Spleen (tissue), 11 donors: ENCODE measurements around the gene TMEM39A. TPM values are rescaled to one million over a fixed set of nuclear protein-coding genes. Genes with fewer than 3 reads are reported as not detected.

Experiments
- DNase-seq: peaks from one replicate; pipeline ENCODE4 v3.0.0-alpha.2; 2020
- H3K27ac ChIP-seq, 8 donors: fragments of 200-600 bp; sonication (generic) in 7 of 8; 1 replicate in 4 of 8; 2 replicates in 4 of 8; pipeline versions ENCODE4 v1.5.0 to v1.8.0; 2016 to 2021; ENCODE audit warnings: inconsistent platforms in 4 of 8, mild to moderate bottlenecking in 4 of 8, moderate library complexity in 1 of 8
- H3K27me3 ChIP-seq, 7 donors: fragments of 200-600 bp; sonication (generic) in 6 of 7; replicated peaks in 1 of 7; 1 replicate in 4 of 7; 2 replicates in 3 of 7; pipeline versions ENCODE4 v1.5.0 to v1.8.0; 2016 to 2021; ENCODE audit warnings: inconsistent platforms in 3 of 7, mild to moderate bottlenecking in 1 of 7
- H3K36me3 ChIP-seq, 6 donors: fragments of 200-600 bp; sonication (generic) in 5 of 6; 1 replicate in 4 of 6; 2 replicates in 2 of 6; pipeline versions ENCODE4 v1.5.0 to v1.8.0; 2016 to 2021; ENCODE audit warnings: inconsistent platforms in 2 of 6
- H3K4me1 ChIP-seq, 6 donors: fragments of 200-600 bp; sonication (generic) in 5 of 6; 1 replicate in 3 of 6; 2 replicates in 3 of 6; pipeline versions ENCODE4 v1.5.0 to v1.8.0; 2016 to 2021; ENCODE audit warnings: inconsistent platforms in 3 of 6
- H3K4me3 ChIP-seq, 8 donors: fragments of 200-600 bp; sonication (generic) in 7 of 8; 1 replicate in 4 of 8; 2 replicates in 4 of 8; pipeline versions ENCODE4 v1.5.0 to v1.8.0; 2016 to 2021; ENCODE audit warnings: inconsistent platforms in 4 of 8, mild to moderate bottlenecking in 4 of 8, moderate library complexity in 2 of 8
- H3K9me3 ChIP-seq, 8 donors: fragments of 200-600 bp; sonication (generic) in 7 of 8; 1 replicate in 4 of 8; 2 replicates in 4 of 8; pipeline versions ENCODE4 v1.5.0 to v1.8.0; 2016 to 2021; ENCODE audit warnings: inconsistent platforms in 4 of 8
- CTCF ChIP-seq, 11 experiments: fragments of 200-600 bp in 7 of 11; fragments of 450-650 bp in 4 of 11; sonication (generic) in 4 of 11; IDR thresholded peaks in 8 of 11; conservative IDR thresholded peaks in 3 of 11; 1 replicate in 7 of 11; 2 replicates in 4 of 11; pipeline versions ENCODE4 v1.4.0 to v1.8.0; 2016 to 2021; ENCODE audit warnings: antibody characterized with exemption in 11 of 11, inconsistent platforms in 4 of 11, mild to moderate bottlenecking in 1 of 11
- POLR2A ChIP-seq, 3 donors: fragments of 450-650 bp; IDR thresholded peaks; one replicate each; pipeline ENCODE4 v1.5.1; 2017; ENCODE audit warnings: antibody characterized with exemption in 3 of 3, mild to moderate bottlenecking in 1 of 3
- POLR2AphosphoS5 ChIP-seq, 3 donors: sonication (generic); formaldehyde crosslinking; IDR thresholded peaks; one replicate each; pipeline ENCODE4 v1.5.1; 2017; ENCODE audit warnings: antibody characterized with exemption in 3 of 3
- WGBS, 5 donors: extraction: QIAGEN DNeasy Blood & Tissue Kit in 3 of 5; methylation state at CpG; one replicate each; pipeline versions ENCODE4 v1.1.5 to v1.1.7; 2013 to 2018; 5-methylcytosine and 5-hydroxymethylcytosine counted together
- intact Hi-C: fragments of 100-400 bp; cut with DNase I; formaldehyde crosslinking; loops from one replicate; pipeline ENCODE4 v1.15.0; 2023; ENCODE audit warnings: low total_unique reads
- polyA plus RNA-seq, 3 donors: library from polyadenylated mRNA; stranded (reverse); fragments of 200-250 nt; gene quantifications; one replicate each; pipeline ENCODE4 v1.2.1, GENCODE V29; 2013
- total RNA-seq, 7 donors: library from RNA; depleted of rRNA in 3 of 7; stranded (reverse); fragments of >200 nt in 3 of 7; fragmentation: NEBNext Ultra II Directional in 4 of 7; extraction: Animal tissue kit (Norgen Biotek cat#: 25700) in 4 of 7; gene quantifications; one replicate each; pipeline versions ENCODE4 v1.1.0 to v1.2.1, GENCODE V29; 2016 to 2021
- donor health status: healthy with polysubstance abuse.
- donor health status: DM: no; HTN: no; CAD: no; lungs with moderate emphysema.
- donor health status: DM: no; HTN: no; CAD: no.
- donor health status: Bipolar disorder and iron deficiency.
- donor health status: healthy.
- donor health status: DM: no; HTN: no; CAD: no.
- donor health status: DM: yes; HTN: yes; CAD: no.

Gene TMEM39A
- total and polyA plus RNA-seq, 10 donors, result 4.9 to 80.5 (median 39.3) TPM

- WGBS, 5 donors, result 86 to 94% (median 91%) methylated on average over 5 of the region's 5 CpGs
- H3K4me3 ChIP-seq, result no peak overlapping the region
- no peaks in the 10 kb centered on the region for H3K4me1 ChIP-seq
- intact Hi-C loops, result no loop called here
- H3K9me3 ChIP-seq, result no peaks in the 10 kb centered on the region
- DNase-seq, result no peak
- TF ChIP-seq POLR2A (IDR thresholded peaks at IDR 0.05), result no peak
- no peak for TF ChIP-seq CTCF (IDR thresholded peaks at IDR 0.05 in 8 of 11, conservative IDR thresholded peaks at IDR 0.05 in 3 of 11)
- TF ChIP-seq POLR2AphosphoS5 (IDR thresholded peaks at IDR 0.05), result no peak
- H3K27ac ChIP-seq, result no peak overlapping the region
- peaks cover 0 to 88% (median 20%) of the 10 kb centered on the region in 6 donors for H3K36me3 ChIP-seq
- no peaks in the 10 kb centered on the region for H3K27me3 ChIP-seq
Observed at GRCh38 chr3:119400466-119400865, 62.9 kb downstream of the TMEM39A start.

DNA sequence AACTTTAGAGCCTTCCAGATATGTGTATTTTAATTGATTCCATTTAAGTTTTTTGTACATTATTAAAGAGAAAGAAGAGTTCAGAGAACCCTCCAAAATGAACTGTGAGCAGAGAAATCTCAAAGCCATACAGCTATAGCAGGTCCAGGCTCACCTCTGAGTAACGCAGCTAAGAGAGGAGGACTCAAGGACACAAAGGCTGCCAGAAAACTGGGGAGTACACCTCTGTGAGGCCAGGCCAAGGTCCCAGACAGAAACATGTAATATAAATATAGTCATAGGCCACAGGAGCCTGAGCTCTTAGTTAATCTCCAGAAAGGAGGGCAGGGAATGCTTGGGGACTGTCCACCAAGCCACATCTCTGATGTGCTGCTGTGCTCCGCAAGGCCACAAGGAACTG lies 66.5 kb downstream of the TMEM39A start:
- Histone ChIP-seq H3K4me3 (no peak overlapping the region), H3K27me3 (no peaks in the 10 kb centered on the region), H3K4me1 (no peaks in the 10 kb centered on the region), H3K9me3 (no peaks in the 10 kb centered on the region), H3K36me3 (peaks cover 0 to 87% (median 30%) of the 10 kb centered on the region in 6 donors), H3K27ac (no peak overlapping the region)
- DNase-seq, result no peak
- TF ChIP-seq POLR2AphosphoS5 (IDR thresholded peaks at IDR 0.05) (no peak), POLR2A (IDR thresholded peaks at IDR 0.05) (no peak), CTCF (IDR thresholded peaks at IDR 0.05 in 8 of 11, conservative IDR thresholded peaks at IDR 0.05 in 3 of 11) (no peak)
- 88 to 96% (median 92%) methylated on average over 2 of the region's 2 CpGs for WGBS, 5 donors
- intact Hi-C loops, result no loop called here

GRCh38 chr3:119395923-119396358 lies 67.5 kb downstream of the TMEM39A start:
- H3K27me3 ChIP-seq, result no peaks in the 10 kb centered on the region
- H3K27ac ChIP-seq, result peak overlapping the region in 2 of 8 donors; percentile 8 to 25
- TF ChIP-seq CTCF (IDR thresholded peaks at IDR 0.05 in 8 of 11, conservative IDR thresholded peaks at IDR 0.05 in 3 of 11), result no peak
- no peak for TF ChIP-seq POLR2AphosphoS5 (IDR thresholded peaks at IDR 0.05)
- TF ChIP-seq POLR2A (IDR thresholded peaks at IDR 0.05), result no peak
- DNase-seq, result no peak
- 75 to 85% (median 84%) methylated on average over 2 of the region's 2 CpGs for WGBS, 5 donors
- no peaks in the 10 kb centered on the region for H3K4me1 ChIP-seq
- no peak overlapping the region for H3K4me3 ChIP-seq
- H3K36me3 ChIP-seq, result peaks cover 0 to 89% (median 38%) of the 10 kb centered on the region in 6 donors
- intact Hi-C loops, result no loop called here
- H3K9me3 ChIP-seq, result no peaks in the 10 kb centered on the region

DNA sequence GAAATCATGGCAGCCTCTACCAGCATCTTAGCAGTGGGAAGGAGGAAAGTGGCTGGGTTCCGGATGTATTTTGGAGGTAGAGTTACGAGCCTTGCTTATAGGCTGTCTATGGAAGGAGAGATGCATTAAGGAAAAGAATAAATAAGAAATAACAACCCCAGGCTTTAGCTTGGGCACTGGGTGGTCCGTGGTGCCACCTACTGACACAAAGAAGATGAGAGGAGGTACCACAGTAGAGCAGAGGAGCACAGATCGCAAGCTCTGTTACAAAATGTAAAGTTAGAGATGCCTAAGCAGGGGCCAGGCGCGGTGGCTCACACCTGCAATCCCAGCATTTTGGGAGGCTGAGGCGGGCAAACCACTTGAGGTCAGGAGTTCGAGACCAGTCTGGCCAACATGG lies 74.8 kb downstream of the TMEM39A start:
- TF ChIP-seq POLR2A (IDR thresholded peaks at IDR 0.05) (no peak), CTCF (IDR thresholded peaks at IDR 0.05 in 8 of 11, conservative IDR thresholded peaks at IDR 0.05 in 3 of 11) (peak in 4 of 11 experiments; percentile 19 to 39 (median 35))
- Histone ChIP-seq H3K27me3 (no peaks in the 10 kb centered on the region), H3K36me3 (peaks cover 0 to 86% (median 38%) of the 10 kb centered on the region in 6 donors), H3K4me1 (no peaks in the 10 kb centered on the region), H3K27ac (no peak overlapping the region), H3K4me3 (no peak overlapping the region), H3K9me3 (no peaks in the 10 kb centered on the region)
- intact Hi-C loops, result no loop called here
- 78 to 92% (median 90%) methylated on average over 8 of the region's 8 CpGs for WGBS, 5 donors
- no peak for DNase-seq
